RPMI7951 (cell line): Measurements from ENCODE around the gene MTF2. TPM values are rescaled to one million over a fixed set of nuclear protein-coding genes. Genes with fewer than 3 reads are reported as not detected.
"Not testable (repeated sequence)": the region's sequence is repeated elsewhere in the genome, so short reads cannot be mapped to it uniquely, and the experiment has no call there.

ENCODE experiments used
- DNase-seq: peaks from one replicate; pipeline ENCODE4 v3.0.0-alpha.2; 2012; ENCODE audit warnings: low read depth
- total RNA-seq: library from RNA; depleted of rRNA; stranded (reverse); fragments of >200 nt; shearing (Covaris generic); gene quantifications from 2 replicates; pipeline ENCODE4 v1.2.3, GENCODE V29; 2014

Gene MTF2
- total RNA-seq, 1 experiment from 2014 or later, result 24.5 TPM

GRCh38 chr1:93140106-93140505, 61.0 kb downstream of the MTF2 start:
- DNase-seq, result no peak

DNA sequence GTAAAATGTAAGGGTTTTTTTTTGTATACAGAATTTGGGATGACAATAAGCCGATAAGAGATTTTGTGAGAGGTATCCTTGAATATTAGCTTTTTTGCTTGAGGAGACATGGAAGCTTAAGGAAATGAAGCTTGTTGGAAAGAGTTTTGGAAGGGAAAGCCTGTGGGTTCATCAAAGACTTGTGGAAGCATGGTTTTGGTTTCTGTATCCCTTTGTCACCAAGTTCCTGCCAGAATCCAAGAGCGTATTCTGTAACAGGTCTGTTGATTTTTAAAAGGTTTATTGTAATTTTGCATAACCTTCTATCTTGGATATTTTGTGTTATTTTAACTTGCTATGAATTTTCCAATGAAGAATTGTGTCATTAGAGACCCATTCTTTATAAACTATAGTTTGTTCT, 63.1 kb downstream of the MTF2 start:
- no peak for DNase-seq

DNA sequence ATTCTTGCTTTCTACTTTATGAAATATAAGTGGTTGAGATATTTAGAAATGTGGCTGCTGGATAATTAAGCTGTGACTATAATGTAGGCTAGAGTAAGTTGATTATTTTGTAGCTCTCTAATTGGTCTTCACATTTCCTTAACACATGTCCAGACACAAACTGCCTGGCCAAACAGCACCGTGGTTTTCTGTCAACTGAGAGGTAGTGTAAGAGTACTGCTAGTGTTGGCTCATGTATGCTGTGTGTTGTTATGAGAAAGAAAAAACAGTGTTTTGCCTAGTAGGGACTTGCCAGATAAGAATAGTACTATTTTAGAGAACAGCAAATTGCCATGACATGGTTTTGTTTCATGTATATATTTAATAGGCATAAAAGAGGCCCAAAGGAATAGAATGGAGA, 64.1 kb downstream of the MTF2 start:
- DNase-seq, result no peak

DNA sequence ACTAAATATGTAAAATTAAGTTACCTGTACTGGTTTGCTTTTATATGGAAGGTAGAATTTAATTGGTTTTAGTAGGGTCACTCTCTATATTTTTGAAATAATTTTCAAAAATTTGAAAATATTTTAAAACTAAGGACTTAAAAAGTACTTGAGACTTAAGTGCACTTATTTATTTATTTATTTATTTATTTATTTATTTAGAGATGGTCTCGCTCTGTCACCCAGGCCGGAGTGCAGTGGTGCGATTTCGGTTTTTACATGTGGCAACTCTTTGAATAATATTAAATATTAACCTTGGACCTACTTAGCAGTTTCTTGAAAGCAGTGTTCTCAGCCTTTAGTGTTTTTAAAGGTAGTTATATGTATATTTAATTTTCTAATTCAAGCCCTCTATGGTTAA, 64.7 kb downstream of the MTF2 start:
- no peak for DNase-seq

DNA sequence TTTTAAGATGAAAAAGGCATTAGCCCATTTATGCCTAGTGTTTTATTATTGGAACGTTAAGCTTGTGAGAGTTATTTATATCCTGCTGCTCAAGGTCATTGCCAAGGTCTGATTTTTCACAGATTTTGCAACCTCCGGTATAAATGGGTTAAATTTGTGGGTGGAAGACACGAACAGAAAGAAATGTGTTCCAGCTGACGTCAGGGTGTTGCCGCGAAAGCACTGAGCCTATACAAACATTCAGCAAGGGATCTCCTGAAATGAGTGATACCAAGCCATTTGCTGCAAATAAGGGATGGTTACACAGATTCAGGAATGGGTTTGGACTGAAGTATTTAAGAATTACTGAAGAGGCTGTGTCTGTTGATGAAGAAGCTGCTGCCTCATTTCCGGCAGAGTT, 68.9 kb downstream of the MTF2 start:
- DNase-seq, result no peak

DNA sequence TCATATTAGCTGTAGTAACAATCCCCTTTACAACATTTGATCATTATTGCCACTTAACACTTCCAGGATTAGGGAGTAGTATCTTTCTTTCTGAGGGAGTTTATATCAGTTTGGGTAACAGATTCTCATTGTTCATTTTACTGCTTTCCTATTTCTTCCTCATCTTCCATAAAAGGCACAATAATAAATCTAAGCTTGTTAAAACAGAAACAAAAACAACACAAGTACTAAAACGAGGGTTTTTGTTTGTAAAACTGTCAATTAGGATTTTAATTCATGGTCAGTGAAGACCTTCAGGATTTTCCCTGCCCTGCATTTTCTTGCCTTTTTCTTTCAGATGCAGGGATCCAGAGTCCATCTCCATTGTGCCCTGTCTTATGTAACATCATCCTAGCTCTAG, 71.6 kb downstream of the MTF2 start:
- DNase-seq, result no peak

DNA sequence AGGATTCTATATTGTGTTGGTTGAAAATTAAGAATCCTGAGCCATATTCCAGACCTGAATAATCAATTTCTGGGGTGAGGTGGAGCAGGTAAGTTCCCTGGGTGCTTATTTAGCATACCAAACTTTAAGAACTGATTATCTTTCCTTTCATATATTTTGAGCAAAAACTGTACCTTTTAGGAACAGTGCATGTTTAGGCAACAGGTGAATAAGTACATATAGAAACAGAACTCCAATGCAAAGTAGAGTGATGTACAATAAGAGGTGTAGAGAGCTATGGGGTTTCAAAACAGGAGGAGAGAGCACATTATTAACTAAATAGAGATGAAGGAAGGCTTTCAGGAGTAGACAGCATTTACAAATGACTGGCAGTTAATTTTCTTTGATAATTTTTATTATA, 72.4 kb downstream of the MTF2 start:
- no peak for DNase-seq

DNA sequence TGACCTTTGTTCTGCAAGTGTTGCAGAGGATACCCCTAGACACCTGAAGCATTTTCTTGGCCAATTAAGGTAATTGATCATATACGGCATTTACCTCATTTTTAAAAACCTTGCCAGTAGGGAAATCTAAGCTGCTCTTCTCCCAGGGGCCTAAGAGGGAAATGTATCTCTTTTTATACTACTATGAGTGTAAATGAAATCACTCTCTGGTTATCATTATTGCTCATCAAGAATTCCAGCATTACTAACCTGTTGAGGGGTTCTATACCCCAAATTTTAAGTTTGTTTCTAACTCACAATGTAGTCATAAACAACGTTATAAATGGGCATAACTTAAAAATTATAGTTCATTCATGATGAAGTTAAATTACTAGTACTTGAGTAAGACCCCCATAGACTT, 73.8 kb downstream of the MTF2 start:
- DNase-seq, result no peak

- DNase-seq, result no peak
Observed at GRCh38 chr1:93154898-93155297, 75.8 kb downstream of the MTF2 start.

- no peak for DNase-seq
Observed at GRCh38 chr1:93155335-93155734, 76.3 kb downstream of the MTF2 start.

DNA sequence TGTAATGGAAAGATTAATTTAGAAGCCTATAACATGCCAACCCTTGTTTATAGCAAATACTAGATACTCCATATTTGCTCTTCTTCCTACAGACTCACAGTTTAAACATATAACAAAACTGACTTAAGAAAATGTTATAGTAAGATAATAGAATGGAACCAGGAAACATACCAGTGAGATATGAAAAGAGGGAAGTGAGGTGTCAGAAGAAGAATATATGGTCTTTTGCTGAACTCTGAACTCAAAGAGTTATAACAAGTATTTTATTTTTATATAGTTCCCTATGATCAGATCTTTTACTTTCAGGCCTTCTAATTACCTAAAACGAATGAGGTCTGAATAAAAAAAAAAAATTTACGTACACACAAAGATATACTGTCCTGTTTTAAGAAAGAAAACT, 80.3 kb downstream of the MTF2 start:
- no peak for DNase-seq

DNA sequence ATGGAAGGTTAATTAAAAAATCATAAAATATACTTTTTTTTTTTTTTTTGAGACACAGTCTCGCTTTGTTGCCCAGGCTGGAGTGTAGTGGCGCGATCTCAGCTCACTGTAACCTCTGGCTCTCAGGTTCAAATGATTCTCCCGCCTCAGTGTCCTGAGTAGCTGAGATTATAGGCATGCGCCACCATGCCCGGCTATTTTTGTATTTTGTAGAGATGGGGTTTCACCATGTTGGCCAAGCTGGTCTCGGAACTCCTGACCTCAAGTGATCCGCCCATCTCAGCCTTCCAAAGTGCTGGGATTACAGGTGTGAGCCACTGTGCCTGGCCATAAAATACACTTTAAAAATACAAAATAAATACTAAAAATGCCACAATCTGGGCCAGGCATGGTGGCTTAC, 84.2 kb downstream of the MTF2 start:
- DNase-seq, result not testable (repeated sequence)

GRCh38 chr1:93164816-93165215, 85.7 kb downstream of the MTF2 start:
- DNase-seq, result no peak

DNA sequence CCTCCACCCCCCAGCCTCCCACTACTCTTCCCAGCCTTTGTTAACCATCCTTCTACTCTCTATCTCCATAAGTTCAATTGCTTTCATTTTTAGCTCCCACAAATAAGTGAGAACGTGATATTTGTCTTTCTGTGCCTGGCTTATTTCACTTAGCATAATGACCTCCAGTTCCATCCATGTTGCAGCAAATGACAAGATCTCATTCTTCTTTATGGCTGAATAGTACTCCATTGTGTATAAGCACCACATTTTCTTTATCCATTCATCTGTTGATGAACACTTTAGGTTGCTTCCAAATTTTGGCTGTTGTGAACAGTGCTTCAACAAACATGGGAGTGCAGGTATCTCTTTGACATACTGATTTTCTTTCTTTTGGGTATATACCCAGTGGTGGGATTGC, 86.8 kb downstream of the MTF2 start:
- DNase-seq, result not testable (repeated sequence)

DNA sequence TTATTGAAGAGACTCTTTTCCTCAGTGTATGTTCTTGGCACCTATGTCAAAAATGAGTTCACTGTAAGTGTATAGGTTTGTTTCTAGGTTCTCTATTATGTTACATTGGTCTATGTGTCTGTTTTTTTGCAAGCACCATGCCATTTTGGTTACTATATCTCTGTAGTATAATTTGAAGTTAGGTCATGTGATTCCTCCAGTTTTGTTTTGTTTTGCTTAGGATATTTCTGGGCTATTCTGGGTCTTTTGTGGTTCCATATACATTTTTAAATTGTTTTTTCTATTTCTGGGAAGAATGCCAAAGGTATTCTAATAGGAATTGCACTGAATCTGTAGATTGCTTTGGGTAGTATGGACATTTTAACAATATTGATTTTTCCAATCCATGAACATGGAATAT, 87.9 kb downstream of the MTF2 start:
- no peak for DNase-seq

DNA sequence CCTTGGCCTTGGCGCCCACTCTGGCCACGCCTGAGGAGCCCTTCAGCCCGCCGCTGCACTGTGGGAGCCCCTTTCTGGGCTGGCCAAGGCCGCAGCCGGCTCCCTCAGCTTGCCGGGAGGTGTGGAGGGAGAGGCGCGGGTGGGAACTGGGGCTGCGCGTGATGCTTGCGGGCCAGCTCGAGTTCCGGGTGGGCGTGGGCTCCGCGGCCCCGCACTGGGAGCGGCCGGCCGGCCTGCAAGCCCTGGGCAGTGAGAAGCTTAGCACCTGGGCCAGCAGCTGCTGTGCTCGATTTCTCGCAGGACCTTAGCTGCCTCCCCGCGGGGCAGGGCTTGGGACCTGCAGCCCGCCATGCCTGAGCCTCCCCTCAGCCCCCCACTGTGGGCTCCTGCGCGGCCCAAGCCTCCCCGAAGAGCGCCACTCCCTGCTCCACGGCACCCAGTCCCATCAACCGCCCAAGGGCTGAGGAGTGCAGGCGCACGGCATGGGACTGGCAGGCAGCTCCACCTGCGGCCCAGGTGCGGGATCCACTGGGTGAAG, 91.1 kb downstream of the MTF2 start:
- DNase-seq, result not testable (repeated sequence)

DNA sequence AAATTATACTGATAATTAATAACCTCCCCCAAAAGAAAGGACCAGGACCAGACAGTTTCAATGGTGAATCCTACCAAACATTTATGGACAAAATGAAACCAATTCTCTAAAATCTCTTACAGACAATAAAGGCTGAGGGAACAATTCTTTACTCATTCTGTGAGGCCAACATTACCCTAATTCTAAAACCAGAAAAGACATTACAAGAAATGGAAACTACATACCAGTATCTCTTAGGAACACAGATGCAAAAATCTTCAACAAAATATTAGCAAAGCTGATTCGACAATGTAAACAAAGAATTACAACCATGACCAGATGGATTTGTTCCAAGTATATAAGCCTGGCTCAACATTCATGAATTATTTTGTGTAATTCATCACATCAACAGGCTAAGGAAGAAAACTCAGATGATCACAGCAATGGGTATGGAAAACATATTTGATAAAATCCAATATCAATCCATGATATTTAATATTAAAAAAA, 92.5 kb downstream of the MTF2 start:
- peak; percentile 10 for DNase-seq

GRCh38 chr1:93172778-93173177, 93.7 kb downstream of the MTF2 start:
- peak; percentile 10 for DNase-seq

DNA sequence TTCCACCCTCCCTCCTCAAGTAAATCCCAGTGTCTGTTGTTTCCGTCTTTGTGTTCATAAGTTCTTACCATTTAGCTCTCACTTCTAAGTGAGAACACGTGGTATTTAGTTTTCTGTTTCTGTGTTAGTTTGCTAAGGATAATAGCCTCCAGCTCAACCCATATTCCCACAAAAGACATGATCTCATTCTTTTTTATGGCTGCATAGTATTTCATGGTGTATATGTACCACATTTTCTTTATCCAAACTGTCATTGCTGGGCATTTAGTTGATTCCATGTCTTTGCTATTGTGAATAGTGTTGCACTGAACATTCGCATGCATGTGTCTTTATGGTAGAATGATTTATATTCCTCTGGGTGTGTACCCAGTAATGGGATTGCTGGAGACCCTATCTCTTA, 95.6 kb downstream of the MTF2 start:
- not testable (repeated sequence) for DNase-seq

- peak; percentile 55 for DNase-seq
Observed at GRCh38 chr1:93177991-93178390, 98.9 kb downstream of the MTF2 start.

GRCh38 chr1:93178418-93178817, 99.3 kb downstream of the MTF2 start:
- peak; percentile 16 for DNase-seq

GRCh38 chr1:93179886-93180722, 101.0 kb downstream of the MTF2 start, which contains the start of gene TMED5:
TSS of gene TMED5 (minus strand) at chr1:93180413. CDS start at chr1:93180242, 171 bp downstream.
- peak; percentile 98 for DNase-seq
